HG02943 (cell line): ENCODE measurements around the gene MON1B.
"Not testable (repeated sequence)": the region's sequence is repeated elsewhere in the genome, so short reads cannot be mapped to it uniquely, and the experiment has no call there.

Experiments
- ATAC-seq: cut with Tn5 transposase; IDR thresholded peaks from one replicate; pipeline ENCODE4 v1.9.1; 2021; ENCODE audit warnings: mild to moderate bottlenecking, low read depth, moderate library complexity; ENCODE audit not compliant: unreplicated experiment

The MON1B gene

GRCh38 chr16:77190478-77191258, at the start of gene MON1B:
MON1B (plus strand) TSS chr16:77191190; CDS start chr16:77191486, 296 bp downstream.
- peak; percentile 97 for ATAC-seq

- ATAC-seq, result no peak
Observed at GRCh38 chr16:77143364-77143763, 47.6 kb upstream of the MON1B start.

- ATAC-seq, result no peak
Observed at GRCh38 chr16:77148121-77148520, 42.9 kb upstream of the MON1B start.

- no peak for ATAC-seq
Observed at GRCh38 chr16:77157346-77158058, 33.5 kb upstream of the MON1B start.

GRCh38 chr16:77158293-77158692, 32.7 kb upstream of the MON1B start:
- ATAC-seq, result no peak

GRCh38 chr16:77165006-77165405, 26.0 kb upstream of the MON1B start:
- ATAC-seq, result no peak

GRCh38 chr16:77165536-77166236, 25.3 kb upstream of the MON1B start:
- ATAC-seq, result not testable (repeated sequence)

GRCh38 chr16:77166726-77167125, 24.3 kb upstream of the MON1B start:
- ATAC-seq, result no peak

- ATAC-seq, result no peak
Observed at GRCh38 chr16:77168901-77169300, 22.1 kb upstream of the MON1B start.

- ATAC-seq, result no peak
Observed at GRCh38 chr16:77169650-77170236, 21.2 kb upstream of the MON1B start.

- no peak for ATAC-seq
Observed at GRCh38 chr16:77170805-77171204, 20.2 kb upstream of the MON1B start.

GRCh38 chr16:77171745-77172635, 19.0 kb upstream of the MON1B start:
- peak; percentile 85 for ATAC-seq

- no peak for ATAC-seq
Observed at GRCh38 chr16:77172951-77173350, 18.0 kb upstream of the MON1B start.

- ATAC-seq, result no peak
Observed at GRCh38 chr16:77183137-77183536, 7.9 kb upstream of the MON1B start.

GRCh38 chr16:77186298-77186697, 4.7 kb upstream of the MON1B start:
- not testable (repeated sequence) for ATAC-seq

GRCh38 chr16:77190190-77190477, 856 bp upstream of the MON1B start:
- ATAC-seq, result no peak

GRCh38 chr16:77191259-77191969, 424 bp downstream of the MON1B start:
- no peak for ATAC-seq

GRCh38 chr16:77193377-77193776, 2.4 kb downstream of the MON1B start:
- no peak for ATAC-seq
